ENCODE data around the gene RMND5A.

The RMND5A gene

GRCh38 chr2:86790676-86791572 is 70.8 kb downstream of the RMND5A start, which contains the start of gene CD8A:
Gene CD8A, minus strand, starts transcription at chr2:86790913. Its CDS starts 88 bp downstream, at chr2:86790825.
- DNase-seq (ENCODE audit: low read depth in 3 of 3, low spot score in 1 of 3) = no peak

GRCh38 chr2:86791573-86791972 is 71.5 kb downstream of the RMND5A start:
- no peak for DNase-seq (ENCODE audit: low read depth in 3 of 3, low spot score in 1 of 3)

- DNase-seq (ENCODE audit: low read depth in 3 of 3, low spot score in 1 of 3) = no peak
Observed at GRCh38 chr2:86793752-86794151, 73.7 kb downstream of the RMND5A start.

- no peak for DNase-seq (ENCODE audit: low read depth in 3 of 3, low spot score in 1 of 3)
Observed at GRCh38 chr2:86794861-86795260, 74.8 kb downstream of the RMND5A start.

GRCh38 chr2:86800856-86801567 is 80.9 kb downstream of the RMND5A start:
- DNase-seq (ENCODE audit: low read depth in 3 of 3, low spot score in 1 of 3) = no peak

- no peak for DNase-seq (ENCODE audit: low read depth in 3 of 3, low spot score in 1 of 3)
Observed at GRCh38 chr2:86806059-86806857, 86.2 kb downstream of the RMND5A start.

GRCh38 chr2:86807133-86807467 is 87.0 kb downstream of the RMND5A start:
- DNase-seq (ENCODE audit: low read depth in 3 of 3, low spot score in 1 of 3) = no peak

GRCh38 chr2:86807468-86808275 is 87.6 kb downstream of the RMND5A start:
- no peak for DNase-seq (ENCODE audit: low read depth in 3 of 3, low spot score in 1 of 3)

GRCh38 chr2:86808315-86809161 is 88.4 kb downstream of the RMND5A start:
- DNase-seq (ENCODE audit: low read depth in 3 of 3, low spot score in 1 of 3) = peak; percentile 68 to 91 (median 82)

- DNase-seq (ENCODE audit: low read depth in 3 of 3, low spot score in 1 of 3) = no peak
Observed at GRCh38 chr2:86809481-86810121, 89.5 kb downstream of the RMND5A start.

- no peak for DNase-seq (ENCODE audit: low read depth in 3 of 3, low spot score in 1 of 3)
Observed at GRCh38 chr2:86815611-86816010, 95.5 kb downstream of the RMND5A start.

- DNase-seq (ENCODE audit: low read depth in 3 of 3, low spot score in 1 of 3) = no peak
Observed at GRCh38 chr2:86818114-86818801, 98.2 kb downstream of the RMND5A start.

GRCh38 chr2:86818957-86819356 is 98.9 kb downstream of the RMND5A start:
- DNase-seq (ENCODE audit: low read depth in 3 of 3, low spot score in 1 of 3) = no peak

GRCh38 chr2:86821306-86821705 is 101.2 kb downstream of the RMND5A start:
- no peak for DNase-seq (ENCODE audit: low read depth in 3 of 3, low spot score in 1 of 3)

GRCh38 chr2:86821842-86822241 is 101.8 kb downstream of the RMND5A start:
- DNase-seq (ENCODE audit: low read depth in 3 of 3, low spot score in 1 of 3) = no peak

GRCh38 chr2:86822668-86823345 is 102.7 kb downstream of the RMND5A start:
- DNase-seq (ENCODE audit: low read depth in 3 of 3, low spot score in 1 of 3) = no peak

GRCh38 chr2:86825036-86825692 is 105.1 kb downstream of the RMND5A start:
- no peak for DNase-seq (ENCODE audit: low read depth in 3 of 3, low spot score in 1 of 3)
